NCI-H526 (cell line): ENCODE measurements around the gene NLK.
A peak's percentile ranks its signal among the peaks of the same experiment; 100 is the strongest.

Experiments
- DNase-seq, 2 experiments: peaks; one replicate each; lab custom pipeline; 2025; lab: John Stamatoyannopoulos, UW

NLK gene

GRCh38 chr17:28113269-28113668 lies 70.8 kb downstream of the NLK start:
- DNase-seq: no peak

DNA sequence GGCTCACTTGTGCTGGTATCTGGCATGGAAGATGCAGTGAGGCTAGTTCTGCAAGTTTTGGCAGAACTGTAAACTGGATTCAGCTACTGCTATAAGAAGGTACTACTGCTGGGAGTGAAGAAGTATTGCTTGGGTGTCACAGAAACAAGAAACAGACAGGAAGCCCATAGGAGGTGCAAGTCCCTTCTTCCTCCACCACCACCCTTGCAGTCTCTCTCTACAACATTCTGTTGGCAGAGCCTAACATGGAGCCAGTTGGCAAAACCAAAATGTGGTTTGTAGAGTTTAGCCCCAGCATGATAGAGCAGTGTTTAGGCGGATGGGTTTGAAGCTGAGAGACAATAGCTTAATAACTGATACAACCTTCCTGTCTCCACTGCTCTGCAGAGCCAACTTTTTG lies 72.6 kb downstream of the NLK start:
- DNase-seq: no peak

GRCh38 chr17:28117304-28117703 lies 74.8 kb downstream of the NLK start:
- no peak for DNase-seq

- no peak for DNase-seq
These were observed 75.9 kb downstream of the NLK start for GRCh38 chr17:28118362-28118761.

DNA sequence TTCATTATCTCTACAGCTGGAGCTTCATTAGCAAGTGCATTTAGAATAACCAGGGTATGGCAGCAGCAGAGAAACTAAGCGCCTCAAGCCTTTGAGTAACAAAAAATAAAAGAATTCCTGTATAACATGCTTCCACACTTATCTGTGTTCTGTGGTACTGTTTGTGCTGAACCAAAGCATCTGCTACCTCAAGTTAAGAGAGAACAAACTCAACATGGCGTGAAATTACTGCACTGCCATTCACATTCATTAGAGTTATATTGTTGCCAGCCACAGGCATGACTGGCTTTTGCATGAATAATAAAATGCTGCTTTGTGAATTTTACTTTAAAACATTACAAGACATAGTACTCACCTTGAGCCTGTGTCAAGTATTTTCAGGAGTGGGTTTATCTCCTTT lies 76.6 kb downstream of the NLK start:
- DNase-seq: peak in 1 of 2 experiments; percentile 25

DNA sequence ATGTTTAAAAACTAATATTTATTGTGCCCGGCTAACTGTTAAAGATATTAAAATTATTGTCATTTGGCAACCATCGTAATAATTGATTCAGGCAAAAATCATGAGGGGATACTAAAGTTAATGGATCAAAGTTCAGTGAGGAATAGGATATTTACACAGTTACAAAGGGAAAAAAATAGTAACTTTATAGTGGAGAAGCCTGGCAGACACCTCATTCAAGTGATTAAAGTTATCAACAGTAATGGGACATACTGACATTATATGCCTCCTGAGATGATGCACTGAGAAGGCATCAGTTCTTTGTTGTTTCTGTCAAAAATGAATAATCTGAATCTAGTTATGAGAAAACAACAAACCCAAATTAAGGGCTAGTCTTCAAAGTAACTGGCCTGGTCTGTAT lies 77.1 kb downstream of the NLK start:
- no peak for DNase-seq

DNA sequence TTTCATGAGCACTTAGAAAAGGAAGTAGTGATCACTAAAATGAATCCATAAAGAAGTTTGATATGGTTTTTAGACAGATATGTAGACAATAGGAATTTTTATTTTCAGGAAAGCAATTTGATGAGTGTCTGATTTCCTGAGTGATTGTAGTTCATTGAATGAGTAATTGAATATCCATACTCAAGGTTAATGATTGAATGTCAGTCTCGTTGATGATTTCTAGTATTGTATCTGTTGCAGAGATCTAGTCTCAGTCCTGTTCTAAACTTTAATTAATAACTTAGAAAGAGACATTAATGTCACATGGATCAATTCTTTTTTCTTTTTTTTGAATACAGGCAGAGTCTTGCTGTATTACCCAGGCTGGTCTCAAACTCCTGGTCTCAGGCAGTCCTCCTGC lies 78.3 kb downstream of the NLK start:
- DNase-seq: no peak

DNA sequence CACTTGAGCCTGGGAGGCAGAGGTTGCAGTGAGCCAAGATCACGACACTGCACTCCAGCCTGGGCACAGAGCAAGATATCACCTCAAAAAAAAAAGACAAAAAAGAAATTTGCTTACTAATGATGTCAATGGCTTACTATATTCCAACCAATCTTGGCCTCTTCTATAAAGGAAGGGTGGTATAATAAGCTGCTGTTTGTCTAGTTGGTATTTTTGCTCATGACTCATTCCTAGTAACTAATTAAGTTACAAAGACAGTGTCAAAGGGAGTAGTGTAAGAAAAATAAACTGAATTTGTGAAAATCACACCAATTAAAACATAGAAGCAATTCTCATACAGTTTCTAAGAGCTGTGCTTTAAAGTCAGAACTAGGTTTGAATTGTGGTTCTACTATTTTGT lies 82.5 kb downstream of the NLK start:
- no peak for DNase-seq

GRCh38 chr17:28125526-28126378 lies 83.3 kb downstream of the NLK start:
- no peak for DNase-seq

DNA sequence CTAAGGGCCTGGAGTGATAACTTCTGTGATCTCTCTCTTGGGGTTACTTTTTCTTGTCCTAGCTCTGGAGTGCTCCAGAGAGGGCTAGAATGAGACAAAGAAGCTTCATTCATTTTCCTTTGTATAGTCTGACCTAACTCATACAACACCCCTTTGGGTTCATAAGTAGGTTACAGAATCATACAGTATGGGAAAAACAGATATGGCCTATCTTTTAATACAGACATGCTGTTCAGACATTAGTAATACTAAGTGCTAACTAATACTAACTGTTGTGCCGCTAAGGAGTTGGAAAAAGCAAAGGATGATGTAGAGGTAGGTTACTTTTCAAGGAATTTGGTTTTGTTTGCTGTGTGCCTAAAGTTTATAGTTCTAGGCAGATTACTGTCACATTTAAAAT lies 84.7 kb downstream of the NLK start:
- DNase-seq: no peak

DNA sequence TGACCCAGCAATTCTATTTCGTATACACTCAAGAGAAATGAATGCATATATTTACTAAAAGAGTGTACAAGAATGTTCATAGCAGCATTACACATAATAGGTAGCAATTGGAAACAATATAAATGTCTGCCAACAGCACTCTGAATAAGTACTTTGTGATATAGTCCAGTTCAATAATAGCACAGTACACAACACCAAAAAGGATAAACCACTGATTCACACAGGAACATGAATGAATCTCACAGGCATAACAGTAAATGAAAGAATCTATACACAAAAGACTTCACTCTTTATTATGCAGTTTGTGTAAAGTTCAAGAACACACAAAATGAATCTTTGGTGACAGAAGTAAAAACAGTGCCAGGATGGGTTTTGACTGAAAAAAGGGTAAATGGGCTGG lies 86.3 kb downstream of the NLK start:
- DNase-seq: no peak

- no peak for DNase-seq
These were observed 88.0 kb downstream of the NLK start for GRCh38 chr17:28130472-28130871.

- no peak for DNase-seq
These were observed 89.1 kb downstream of the NLK start for GRCh38 chr17:28131599-28131998.

- no peak for DNase-seq
These were observed 91.1 kb downstream of the NLK start for GRCh38 chr17:28133562-28133970.

- DNase-seq: no peak
These were observed 94.4 kb downstream of the NLK start for GRCh38 chr17:28136923-28137322.

- DNase-seq: no peak
These were observed 97.3 kb downstream of the NLK start for GRCh38 chr17:28139822-28140221.

GRCh38 chr17:28141313-28141712 lies 98.8 kb downstream of the NLK start:
- no peak for DNase-seq

DNA sequence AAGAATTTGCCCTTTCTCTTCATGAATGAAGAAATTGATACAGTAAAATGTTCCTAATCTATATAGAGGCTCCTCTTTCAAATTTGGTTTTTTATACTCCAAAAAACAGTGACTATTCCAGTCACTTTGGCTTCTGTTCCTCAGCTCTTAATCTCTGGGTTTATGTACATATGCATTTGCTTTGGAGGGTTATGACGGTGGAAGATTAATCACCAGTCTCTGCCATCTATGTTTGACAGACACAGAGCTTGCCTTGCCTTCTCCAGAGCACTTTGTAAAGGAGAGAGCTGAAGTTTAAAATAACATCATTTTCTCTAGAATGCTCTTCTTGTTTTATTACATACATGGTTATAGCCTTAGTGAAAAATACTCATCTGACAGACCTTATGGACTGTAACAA lies 99.3 kb downstream of the NLK start:
- no peak for DNase-seq

GRCh38 chr17:28142305-28142704 lies 99.8 kb downstream of the NLK start:
- no peak for DNase-seq

DNA sequence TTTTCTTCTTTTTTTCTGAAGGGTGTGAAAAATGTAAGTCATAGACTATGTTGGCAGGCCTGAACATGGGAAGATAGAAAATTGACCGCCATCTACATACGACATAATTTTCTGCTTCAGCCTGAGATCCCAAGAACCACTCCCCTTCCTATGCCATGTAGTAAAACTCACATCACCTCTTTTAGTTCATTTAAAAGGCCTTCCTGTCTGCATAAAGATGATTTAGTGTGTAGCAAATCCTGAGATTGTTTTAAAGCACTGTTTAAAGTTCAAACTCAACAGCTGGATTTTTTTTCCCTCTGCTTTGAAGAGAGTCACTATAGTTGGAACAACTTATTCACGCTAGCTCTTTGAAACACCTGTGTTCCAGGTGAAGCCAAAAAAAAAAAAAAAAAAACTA lies 101.5 kb downstream of the NLK start:
- DNase-seq: no peak

GRCh38 chr17:28145348-28145747 lies 102.9 kb downstream of the NLK start:
- no peak for DNase-seq

DNA sequence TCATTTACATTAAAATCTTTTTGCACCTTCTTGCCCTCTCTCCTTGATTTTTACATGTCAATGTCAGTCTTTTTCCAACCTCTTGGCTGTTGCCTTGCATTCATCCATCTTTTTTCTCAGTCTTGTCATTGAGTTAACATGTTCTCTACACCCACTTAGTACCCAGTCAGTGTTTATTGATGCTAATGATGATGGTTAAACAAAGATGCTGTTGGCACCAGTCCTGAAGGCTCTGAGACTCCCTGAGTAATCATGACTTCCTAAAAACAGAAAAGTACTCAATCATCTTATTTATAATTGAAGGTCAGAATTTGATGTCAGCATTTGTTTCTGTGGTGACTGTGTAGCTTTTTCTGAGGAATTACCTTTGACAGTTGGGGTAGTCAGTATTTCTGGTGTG lies 104.5 kb downstream of the NLK start:
- no peak for DNase-seq

GRCh38 chr17:28151001-28151400 lies 108.5 kb downstream of the NLK start:
- no peak for DNase-seq

- no peak for DNase-seq
These were observed 111.7 kb downstream of the NLK start for GRCh38 chr17:28154214-28154613.
